ENCODE results near the gene NFKBIE.

NFKBIE gene

DNA sequence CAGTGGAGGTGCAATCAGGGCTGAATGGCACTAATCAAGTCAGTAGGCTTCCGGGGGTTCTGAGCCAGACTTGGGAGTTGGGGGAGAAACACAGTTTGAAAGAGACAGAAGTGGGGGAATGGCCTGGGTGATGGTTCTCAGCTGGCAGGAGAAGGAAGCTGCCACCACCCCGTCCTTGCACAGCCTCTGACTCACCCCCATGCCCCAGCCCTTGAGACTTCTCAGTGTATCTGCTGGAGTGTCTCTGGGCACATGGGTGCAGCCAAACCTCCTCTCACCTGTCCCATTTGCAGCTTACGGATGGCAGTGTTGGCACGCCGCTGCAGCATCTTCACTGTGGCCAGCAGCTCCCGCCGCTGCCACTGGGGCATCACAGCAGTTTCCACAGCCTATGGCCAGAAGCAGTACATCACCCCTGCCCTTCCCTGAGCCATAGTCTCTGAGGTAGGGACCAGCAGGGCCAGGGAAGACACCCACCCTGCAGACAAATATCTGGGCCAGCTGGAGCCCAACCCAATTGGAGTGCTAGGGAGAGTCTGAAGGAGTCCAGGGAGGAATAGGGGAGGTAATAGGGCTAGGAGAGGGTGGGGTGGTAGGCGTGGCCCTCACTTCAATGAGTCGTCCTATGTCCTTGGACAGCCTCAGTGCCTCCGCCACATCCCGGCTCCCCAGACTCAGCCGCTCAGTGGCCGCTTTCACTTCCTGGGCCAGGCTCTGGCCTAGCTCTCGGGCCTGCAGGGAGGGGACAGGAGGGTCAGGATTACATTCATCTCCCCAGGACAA is 36.6 kb upstream of the NFKBIE start:
- TF ChIP-seq EGR1 (IDR thresholded peaks at IDR 0.05) (no peak), CREB1 (IDR thresholded peaks at IDR 0.05; ENCODE audit: low read depth) (no peak), EP300 (IDR thresholded peaks at IDR 0.05; ENCODE audit: borderline replicate concordance) (no peak), FOXM1 (IDR thresholded peaks at IDR 0.05; ENCODE audit: borderline replicate concordance, low read depth) (no peak), TCF12 (IDR thresholded peaks at IDR 0.05; ENCODE audit: low read depth) (no peak), RAD21 (IDR thresholded peaks at IDR 0.05; ENCODE audit: low read depth) (no peak), NFIC (IDR thresholded peaks at IDR 0.05) (no peak), CEBPB (IDR thresholded peaks at IDR 0.05) (no peak), ZBTB7A (IDR thresholded peaks at IDR 0.05; ENCODE audit: low read depth) (no peak), TAF1 (IDR thresholded peaks at IDR 0.05; ENCODE audit: low read depth) (no peak)
- TF ChIP-seq, protein P1, sequence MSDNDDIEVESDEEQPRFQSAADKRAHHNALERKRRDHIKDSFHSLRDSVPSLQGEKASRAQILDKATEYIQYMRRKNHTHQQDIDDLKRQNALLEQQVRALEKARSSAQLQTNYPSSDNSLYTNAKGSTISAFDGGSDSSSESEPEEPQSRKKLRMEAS (IDR thresholded peaks at IDR 0.05), result no peak
- TF ChIP-seq, protein P2, sequence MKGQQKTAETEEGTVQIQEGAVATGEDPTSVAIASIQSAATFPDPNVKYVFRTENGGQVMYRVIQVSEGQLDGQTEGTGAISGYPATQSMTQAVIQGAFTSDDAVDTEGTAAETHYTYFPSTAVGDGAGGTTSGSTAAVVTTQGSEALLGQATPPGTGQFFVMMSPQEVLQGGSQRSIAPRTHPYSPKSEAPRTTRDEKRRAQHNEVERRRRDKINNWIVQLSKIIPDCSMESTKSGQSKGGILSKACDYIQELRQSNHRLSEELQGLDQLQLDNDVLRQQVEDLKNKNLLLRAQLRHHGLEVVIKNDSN (IDR thresholded peaks at IDR 0.05), result no peak
- TF ChIP-seq, protein P3, sequence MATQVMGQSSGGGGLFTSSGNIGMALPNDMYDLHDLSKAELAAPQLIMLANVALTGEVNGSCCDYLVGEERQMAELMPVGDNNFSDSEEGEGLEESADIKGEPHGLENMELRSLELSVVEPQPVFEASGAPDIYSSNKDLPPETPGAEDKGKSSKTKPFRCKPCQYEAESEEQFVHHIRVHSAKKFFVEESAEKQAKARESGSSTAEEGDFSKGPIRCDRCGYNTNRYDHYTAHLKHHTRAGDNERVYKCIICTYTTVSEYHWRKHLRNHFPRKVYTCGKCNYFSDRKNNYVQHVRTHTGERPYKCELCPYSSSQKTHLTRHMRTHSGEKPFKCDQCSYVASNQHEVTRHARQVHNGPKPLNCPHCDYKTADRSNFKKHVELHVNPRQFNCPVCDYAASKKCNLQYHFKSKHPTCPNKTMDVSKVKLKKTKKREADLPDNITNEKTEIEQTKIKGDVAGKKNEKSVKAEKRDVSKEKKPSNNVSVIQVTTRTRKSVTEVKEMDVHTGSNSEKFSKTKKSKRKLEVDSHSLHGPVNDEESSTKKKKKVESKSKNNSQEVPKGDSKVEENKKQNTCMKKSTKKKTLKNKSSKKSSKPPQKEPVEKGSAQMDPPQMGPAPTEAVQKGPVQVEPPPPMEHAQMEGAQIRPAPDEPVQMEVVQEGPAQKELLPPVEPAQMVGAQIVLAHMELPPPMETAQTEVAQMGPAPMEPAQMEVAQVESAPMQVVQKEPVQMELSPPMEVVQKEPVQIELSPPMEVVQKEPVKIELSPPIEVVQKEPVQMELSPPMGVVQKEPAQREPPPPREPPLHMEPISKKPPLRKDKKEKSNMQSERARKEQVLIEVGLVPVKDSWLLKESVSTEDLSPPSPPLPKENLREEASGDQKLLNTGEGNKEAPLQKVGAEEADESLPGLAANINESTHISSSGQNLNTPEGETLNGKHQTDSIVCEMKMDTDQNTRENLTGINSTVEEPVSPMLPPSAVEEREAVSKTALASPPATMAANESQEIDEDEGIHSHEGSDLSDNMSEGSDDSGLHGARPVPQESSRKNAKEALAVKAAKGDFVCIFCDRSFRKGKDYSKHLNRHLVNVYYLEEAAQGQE (IDR thresholded peaks at IDR 0.05; ENCODE audit: low read depth), result no peak

DNA sequence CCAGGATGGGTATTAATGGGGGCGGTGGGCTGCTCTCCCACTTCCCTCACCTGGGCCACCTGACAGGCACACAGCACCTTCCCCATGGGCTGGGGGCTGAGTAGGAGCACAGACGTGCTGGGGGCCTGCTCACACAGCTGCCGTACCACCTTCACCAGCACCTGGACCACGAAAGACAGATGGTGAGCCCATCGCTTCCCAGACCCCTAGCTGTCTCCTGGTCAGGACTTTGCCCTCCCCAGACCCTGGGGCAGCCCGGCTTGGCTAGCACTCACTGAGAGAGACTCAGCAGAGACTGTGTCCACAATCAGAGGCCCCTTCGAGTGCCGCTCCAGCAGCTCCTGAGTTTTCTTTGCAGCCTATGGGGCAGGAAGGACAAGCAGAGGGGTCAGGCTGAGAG is 35.8 kb upstream of the NFKBIE start:
- TF ChIP-seq, protein P1 (IDR thresholded peaks at IDR 0.05), result no peak
- TF ChIP-seq, protein P2 (IDR thresholded peaks at IDR 0.05), result no peak
- TF ChIP-seq CEBPB (IDR thresholded peaks at IDR 0.05) (no peak), EP300 (IDR thresholded peaks at IDR 0.05; ENCODE audit: borderline replicate concordance) (no peak), NFIC (IDR thresholded peaks at IDR 0.05) (no peak), EGR1 (IDR thresholded peaks at IDR 0.05) (no peak), ZBTB7A (IDR thresholded peaks at IDR 0.05; ENCODE audit: low read depth) (no peak), TEAD4 (IDR thresholded peaks at IDR 0.05) (no peak), TCF12 (IDR thresholded peaks at IDR 0.05; ENCODE audit: low read depth) (no peak), CREB1 (IDR thresholded peaks at IDR 0.05; ENCODE audit: low read depth) (no peak), TAF1 (IDR thresholded peaks at IDR 0.05; ENCODE audit: low read depth) (no peak), YY1 (IDR thresholded peaks at IDR 0.05; ENCODE audit: low read depth) (no peak), RAD21 (IDR thresholded peaks at IDR 0.05; ENCODE audit: low read depth) (no peak), FOXM1 (IDR thresholded peaks at IDR 0.05; ENCODE audit: borderline replicate concordance, low read depth) (no peak)
- TF ChIP-seq, protein P3 (IDR thresholded peaks at IDR 0.05; ENCODE audit: low read depth), result no peak

DNA sequence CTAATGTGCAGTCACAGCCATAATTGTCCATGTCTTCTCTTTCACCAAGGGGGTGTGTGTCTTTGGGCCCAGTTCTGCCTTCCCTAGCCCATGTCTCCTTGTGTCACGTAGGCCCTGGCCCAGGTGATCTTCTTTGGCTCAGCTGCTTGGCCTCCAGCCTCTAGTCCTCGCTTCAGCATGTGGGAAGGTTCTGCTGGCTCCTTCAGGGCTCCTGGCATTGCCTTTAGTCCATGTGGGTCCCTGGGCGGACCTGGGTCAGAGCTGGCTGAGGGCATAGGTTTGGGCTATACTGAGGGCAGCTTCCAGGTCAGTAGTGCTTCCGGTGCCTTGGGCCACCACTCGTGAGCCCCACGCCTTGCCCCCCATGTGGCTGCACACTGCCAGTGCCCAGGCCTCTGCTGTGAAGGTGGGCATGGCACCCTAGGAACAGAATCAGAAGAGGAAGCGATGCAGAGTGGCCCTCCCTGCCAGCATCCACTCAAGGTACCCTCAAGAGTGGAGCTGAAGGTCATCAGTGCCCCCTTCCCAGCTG is 35.0 kb upstream of the NFKBIE start:
- no peak for TF ChIP-seq NFIC (IDR thresholded peaks at IDR 0.05)
- no peak for TF ChIP-seq TAF1 (IDR thresholded peaks at IDR 0.05; ENCODE audit: low read depth)
- TF ChIP-seq, protein P2 (IDR thresholded peaks at IDR 0.05), result no peak
- TF ChIP-seq CEBPB (IDR thresholded peaks at IDR 0.05), result no peak
- no peak for TF ChIP-seq TEAD4 (IDR thresholded peaks at IDR 0.05)
- TF ChIP-seq EP300 (IDR thresholded peaks at IDR 0.05; ENCODE audit: borderline replicate concordance), result no peak
- no peak for TF ChIP-seq RAD21 (IDR thresholded peaks at IDR 0.05; ENCODE audit: low read depth)
- TF ChIP-seq FOXM1 (IDR thresholded peaks at IDR 0.05; ENCODE audit: borderline replicate concordance, low read depth), result no peak
- TF ChIP-seq EGR1 (IDR thresholded peaks at IDR 0.05), result no peak
- TF ChIP-seq YY1 (IDR thresholded peaks at IDR 0.05; ENCODE audit: low read depth), result no peak
- no peak for TF ChIP-seq TCF12 (IDR thresholded peaks at IDR 0.05; ENCODE audit: low read depth)
- TF ChIP-seq, protein P3 (IDR thresholded peaks at IDR 0.05; ENCODE audit: low read depth), result no peak

Measured in Ishikawa (cell line).